ENCODE results near the gene MYO3B. TPM values are rescaled to one million over a fixed set of nuclear protein-coding genes. Genes with fewer than 3 reads are reported as not detected.

Gene MYO3B
- total RNA-seq, 1 donor from 2014 or later: under 0.01 TPM

GRCh38 chr2:170685591-170685990 lies 507.6 kb downstream of the MYO3B start:
- DNase-seq (ENCODE audit: low read depth, low spot score): no peak

- DNase-seq (ENCODE audit: low read depth, low spot score): no peak
These were observed 511.5 kb downstream of the MYO3B start for GRCh38 chr2:170689481-170689880.

- no peak for DNase-seq (ENCODE audit: low read depth, low spot score)
These were observed 512.7 kb downstream of the MYO3B start for GRCh38 chr2:170690640-170691039.

- no peak for DNase-seq (ENCODE audit: low read depth, low spot score)
These were observed 516.4 kb downstream of the MYO3B start for GRCh38 chr2:170694316-170694715.

GRCh38 chr2:170695521-170696410 lies 517.8 kb downstream of the MYO3B start:
- DNase-seq (ENCODE audit: low read depth, low spot score): no peak

GRCh38 chr2:170696948-170697347 lies 519.0 kb downstream of the MYO3B start:
- DNase-seq (ENCODE audit: low read depth, low spot score): no peak

- no peak for DNase-seq (ENCODE audit: low read depth, low spot score)
These were observed 523.1 kb downstream of the MYO3B start for GRCh38 chr2:170701011-170701410.

GRCh38 chr2:170703776-170704476 lies 526.0 kb downstream of the MYO3B start:
- no peak for DNase-seq (ENCODE audit: low read depth, low spot score)

Measured in pulmonary artery endothelial cell (primary cell).